ENCODE data around the gene CRYGC.

DNA sequence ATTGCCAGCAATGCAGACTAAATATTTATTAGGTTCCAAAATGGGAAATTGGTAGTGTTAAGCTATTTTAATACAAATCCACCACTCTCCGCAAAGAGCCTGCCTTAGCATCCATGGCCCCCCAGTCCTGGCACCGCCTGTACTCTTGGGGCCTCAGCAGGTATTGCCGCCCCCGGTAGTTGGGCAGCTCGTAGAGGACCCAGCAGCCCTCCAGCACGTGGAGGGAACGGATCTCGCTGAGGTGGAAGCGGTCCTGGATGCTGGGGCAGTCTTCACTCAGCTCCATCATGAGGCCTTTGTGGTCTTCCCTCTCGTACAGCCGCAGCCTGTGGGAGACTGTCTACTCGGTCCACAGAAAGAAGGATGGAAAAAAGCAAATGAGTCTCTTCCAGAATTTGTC lies 1.5 kb downstream of the CRYGC start:
- TF ChIP-seq POLR2A (IDR thresholded peaks at IDR 0.05) = no peak
- TF ChIP-seq, protein P1, sequence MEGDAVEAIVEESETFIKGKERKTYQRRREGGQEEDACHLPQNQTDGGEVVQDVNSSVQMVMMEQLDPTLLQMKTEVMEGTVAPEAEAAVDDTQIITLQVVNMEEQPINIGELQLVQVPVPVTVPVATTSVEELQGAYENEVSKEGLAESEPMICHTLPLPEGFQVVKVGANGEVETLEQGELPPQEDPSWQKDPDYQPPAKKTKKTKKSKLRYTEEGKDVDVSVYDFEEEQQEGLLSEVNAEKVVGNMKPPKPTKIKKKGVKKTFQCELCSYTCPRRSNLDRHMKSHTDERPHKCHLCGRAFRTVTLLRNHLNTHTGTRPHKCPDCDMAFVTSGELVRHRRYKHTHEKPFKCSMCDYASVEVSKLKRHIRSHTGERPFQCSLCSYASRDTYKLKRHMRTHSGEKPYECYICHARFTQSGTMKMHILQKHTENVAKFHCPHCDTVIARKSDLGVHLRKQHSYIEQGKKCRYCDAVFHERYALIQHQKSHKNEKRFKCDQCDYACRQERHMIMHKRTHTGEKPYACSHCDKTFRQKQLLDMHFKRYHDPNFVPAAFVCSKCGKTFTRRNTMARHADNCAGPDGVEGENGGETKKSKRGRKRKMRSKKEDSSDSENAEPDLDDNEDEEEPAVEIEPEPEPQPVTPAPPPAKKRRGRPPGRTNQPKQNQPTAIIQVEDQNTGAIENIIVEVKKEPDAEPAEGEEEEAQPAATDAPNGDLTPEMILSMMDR (IDR thresholded peaks at IDR 0.05 in 4 of 5, conservative IDR thresholded peaks at IDR 0.05 in 1 of 5) = no peak

Measured in gastrocnemius medialis (tissue), 4 donors.